HuH-7 (cell line): ENCODE results near the gene SAP30L.

Source experiments
- DNase-seq: peaks from one replicate; pipeline ENCODE4 v3.0.0; 2011; ENCODE audit warnings: low spot score

SAP30L gene

DNA sequence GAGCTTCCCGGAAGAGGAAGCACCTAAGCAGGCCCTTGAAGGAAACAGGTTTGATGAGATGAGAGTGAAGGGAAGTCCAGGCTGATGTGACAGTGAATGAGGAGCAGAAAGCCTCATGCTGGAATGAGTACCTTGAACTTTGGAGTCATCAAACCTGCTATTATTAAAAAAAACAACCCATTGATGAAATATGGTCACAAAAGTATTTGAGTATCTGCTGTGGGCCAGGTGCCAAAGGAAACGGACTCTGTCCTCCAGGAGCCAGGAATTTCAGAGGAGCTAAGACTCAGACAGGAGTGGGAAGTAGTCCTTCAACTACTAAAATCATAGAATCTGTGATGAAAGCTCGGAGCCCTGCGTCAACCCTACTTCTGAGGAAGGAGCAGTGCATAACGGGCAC is 20.4 kb downstream of the SAP30L start:
- DNase-seq = no peak

DNA sequence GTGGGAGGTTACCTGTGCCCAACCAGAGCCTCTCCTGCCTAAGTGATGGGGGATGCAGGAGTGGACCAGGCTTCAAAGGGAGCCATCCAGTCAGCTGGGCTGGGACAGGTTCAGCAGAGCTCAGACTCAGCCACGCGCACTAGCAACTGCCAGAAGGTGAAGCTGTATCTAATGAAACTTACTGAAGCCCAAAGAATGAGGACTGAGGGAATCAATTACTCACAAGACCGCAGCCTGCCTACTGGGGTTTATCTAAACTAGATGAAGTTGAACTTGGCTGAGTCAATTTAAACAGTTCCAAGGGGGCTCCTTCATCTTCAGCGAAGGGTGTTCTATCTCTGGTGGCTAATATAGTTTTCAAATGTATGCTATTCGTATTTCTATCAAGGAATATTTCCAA is 20.9 kb downstream of the SAP30L start:
- DNase-seq = no peak

DNA sequence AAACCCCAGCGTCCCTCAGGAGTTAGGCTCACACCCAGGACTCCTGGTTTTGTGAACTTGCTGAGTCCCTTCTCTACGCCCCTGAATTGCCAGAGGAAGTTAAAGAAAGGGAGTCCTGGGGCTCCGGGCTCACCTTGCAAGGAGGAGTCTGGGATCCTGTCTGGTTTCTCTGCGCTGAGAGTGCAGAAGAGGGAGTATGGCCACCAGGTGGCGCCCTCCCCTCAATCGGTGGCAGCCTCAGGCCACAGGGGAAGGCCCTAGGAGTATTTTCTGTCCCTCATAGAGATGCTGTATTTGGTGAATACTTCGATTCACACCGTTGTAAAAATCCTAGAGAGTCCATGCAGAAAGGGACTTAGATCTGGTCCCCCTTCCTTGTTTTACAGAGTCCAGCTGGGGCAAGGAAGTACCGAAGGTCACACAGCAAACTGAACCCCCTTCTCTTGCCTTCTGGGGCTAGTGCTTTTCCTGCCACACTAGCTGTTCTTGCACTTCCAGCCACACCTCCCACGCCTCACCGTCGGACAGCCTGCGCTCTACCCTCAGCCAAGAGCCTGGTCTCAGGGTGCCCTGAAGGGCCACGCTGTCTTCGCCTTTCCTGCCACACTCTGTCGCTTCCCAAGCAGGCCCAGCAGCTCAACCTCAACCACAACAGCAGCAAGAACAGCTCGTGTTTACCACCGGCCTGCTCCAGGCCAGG is 22.0 kb downstream of the SAP30L start:
- peak; percentile 98 for DNase-seq

DNA sequence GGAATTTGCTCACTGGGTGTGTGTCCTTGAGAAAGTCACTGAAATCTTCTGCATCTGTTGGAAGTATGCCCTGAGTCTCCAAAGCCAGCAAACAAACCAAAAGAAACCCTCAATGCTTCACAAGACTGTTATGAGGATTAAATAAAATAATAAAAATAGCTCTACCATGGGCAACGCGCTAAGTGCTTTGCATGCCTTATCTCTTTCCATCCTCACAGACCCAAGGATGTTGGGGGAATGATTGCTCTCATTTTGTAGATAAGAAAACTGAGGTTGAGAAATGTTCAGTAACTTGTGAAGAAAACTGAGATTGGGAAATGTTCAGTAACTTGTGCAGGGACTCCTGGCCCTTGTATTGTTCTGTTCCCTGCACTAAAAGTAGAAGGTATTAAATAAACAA is 24.3 kb downstream of the SAP30L start:
- DNase-seq = no peak

DNA sequence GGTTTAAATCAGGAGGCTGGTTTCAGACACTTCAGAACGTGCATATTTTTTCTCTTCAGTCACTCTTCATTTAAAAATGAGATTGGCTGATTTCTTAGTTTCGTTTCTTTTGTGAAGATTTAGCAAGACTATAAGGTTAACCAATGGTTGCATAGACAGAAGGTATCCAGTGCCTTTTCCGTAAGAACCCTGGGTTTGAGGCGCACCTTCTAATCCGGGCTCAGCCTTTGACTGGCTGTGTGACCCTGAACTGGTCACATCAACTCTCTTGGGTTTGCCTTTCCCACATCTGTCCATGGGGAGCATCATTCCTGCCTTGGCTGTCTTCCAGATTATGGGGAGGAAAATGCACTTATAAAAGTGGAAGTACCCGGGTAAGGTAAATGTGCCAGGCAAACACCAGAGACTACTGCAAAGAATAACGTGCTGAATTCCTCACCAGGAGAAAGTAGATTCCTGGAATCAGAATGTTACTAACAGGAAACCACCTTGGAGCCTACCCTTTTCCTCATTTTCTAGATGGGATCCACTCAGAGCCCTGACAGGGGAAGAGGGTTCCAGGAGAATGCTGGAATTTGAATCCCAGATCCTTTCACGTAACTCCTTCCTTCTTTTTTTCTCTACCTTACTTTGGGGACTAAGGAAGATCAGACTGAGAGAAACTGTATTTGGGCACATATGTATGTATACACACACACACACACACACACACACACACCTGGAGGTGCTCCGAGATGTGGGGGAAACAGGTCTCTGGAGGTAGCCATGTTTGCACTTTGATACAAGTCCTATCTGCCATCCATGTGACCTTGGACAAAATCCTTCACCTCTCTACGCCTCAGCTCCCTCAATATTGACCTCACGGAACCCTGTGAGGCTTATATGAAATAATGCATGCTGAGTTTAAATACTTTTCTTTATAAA is 25.4 kb downstream of the SAP30L start:
- DNase-seq = no peak

DNA sequence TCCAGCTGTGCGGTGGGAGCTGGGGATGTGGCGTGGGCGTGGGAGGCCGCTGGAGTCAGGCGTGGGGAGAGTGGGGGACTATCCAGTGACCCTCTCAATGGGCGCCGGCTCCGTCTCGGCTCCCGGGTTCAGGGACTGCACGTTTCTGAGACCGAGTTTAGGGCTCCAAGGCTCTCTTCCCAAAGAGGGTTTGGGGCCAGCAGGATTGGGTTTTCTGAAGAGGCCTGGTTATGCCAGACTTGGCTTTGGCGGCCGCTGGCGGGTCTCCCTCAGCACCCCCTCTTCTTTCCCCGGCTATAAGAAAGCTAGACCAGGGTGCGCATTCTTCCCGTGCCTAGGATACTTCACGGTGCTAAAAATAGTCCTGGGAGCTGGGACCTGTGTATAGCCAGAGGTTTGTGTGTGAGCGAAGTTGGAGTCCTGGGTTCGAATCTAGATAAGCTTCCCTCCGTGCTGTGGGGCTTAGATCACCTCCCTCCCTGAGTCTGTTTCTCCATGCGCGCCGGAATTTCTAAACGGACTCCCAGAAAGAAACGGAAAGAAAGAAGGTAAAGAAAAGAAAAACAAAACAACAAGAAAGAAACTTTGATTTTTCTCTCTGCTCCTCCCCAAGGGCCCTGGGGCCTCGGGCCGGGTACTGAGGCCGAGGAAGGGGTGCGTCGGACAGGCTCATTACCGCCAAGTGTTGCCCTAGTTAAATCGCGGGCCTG is 27.2 kb downstream of the SAP30L start:
- no peak for DNase-seq

DNA sequence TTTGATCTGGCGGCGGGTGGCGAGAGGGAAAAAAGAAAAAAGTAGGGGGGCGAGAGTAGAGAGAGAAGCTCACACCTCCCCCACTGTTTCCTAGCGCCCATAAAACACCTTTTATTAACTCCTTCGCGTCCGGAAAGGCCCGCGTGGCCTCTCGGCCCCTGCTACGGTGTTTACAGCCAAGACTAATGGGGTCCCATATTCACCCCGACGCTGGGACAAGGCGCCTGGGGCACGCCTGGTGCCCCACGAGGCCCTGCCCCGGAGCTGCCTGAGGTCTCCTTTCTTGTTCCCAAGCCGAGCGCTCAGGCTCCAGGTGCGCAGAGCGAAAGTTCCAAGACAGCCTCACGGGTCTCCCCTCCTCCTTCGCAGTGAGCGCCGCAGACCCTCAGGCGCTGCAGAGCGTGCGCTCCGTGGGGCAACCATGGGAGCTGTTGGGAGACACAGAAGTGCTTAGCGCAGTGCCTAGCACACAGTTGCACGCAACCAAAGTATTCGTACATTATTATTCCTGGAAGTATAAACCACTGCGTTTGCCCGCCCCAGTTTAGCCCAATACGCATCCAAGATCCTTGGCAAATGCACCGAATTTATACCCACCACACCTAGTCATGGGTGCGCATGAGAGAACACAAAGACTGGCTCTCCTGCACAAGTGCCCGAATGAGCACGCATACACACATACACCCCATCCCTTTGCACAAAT is 27.9 kb downstream of the SAP30L start:
- no peak for DNase-seq

DNA sequence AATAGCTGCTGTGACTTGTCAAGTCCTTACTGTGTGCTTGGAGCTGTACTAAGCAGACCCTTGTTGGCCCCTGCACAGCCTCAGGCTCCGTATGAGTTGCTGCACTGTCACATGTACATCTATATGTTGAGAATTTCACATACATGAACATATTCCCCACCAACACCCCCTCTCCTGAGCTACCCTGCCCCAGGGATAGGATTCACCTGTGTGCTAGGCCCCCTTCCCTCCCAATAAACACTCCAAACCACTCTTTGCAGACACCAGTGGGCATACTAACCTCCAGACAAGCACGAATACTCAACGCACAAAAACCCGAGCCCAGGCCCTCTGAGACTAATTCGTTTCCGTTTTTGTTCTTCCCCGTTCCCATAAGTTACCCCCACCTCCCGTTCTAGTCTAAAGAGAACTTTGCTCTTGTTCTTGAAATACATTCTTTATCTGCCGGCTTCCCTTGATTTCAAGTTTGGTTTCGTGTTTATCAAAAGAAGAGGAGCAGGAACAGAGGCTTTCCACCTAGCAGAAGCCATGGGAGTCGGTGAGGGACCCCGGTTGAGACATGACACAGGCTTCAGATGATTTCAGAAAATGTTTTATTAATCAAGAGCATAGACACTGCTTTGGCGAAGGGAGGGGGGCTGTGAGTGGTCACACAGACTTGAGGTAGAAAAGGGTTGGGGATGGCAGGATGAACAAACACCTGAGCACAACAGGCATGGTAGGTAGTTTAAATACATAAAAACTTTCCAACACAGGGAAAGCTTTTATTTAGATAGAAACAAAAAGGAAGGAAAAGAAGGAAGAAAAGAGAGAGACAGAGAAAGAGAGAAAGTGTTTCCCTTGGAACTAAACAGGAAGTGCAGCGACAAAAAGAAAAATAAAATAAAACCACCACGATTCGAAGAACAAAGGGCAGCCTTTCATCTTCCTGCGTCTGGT is 28.9 kb downstream of the SAP30L start:
- no peak for DNase-seq

DNA sequence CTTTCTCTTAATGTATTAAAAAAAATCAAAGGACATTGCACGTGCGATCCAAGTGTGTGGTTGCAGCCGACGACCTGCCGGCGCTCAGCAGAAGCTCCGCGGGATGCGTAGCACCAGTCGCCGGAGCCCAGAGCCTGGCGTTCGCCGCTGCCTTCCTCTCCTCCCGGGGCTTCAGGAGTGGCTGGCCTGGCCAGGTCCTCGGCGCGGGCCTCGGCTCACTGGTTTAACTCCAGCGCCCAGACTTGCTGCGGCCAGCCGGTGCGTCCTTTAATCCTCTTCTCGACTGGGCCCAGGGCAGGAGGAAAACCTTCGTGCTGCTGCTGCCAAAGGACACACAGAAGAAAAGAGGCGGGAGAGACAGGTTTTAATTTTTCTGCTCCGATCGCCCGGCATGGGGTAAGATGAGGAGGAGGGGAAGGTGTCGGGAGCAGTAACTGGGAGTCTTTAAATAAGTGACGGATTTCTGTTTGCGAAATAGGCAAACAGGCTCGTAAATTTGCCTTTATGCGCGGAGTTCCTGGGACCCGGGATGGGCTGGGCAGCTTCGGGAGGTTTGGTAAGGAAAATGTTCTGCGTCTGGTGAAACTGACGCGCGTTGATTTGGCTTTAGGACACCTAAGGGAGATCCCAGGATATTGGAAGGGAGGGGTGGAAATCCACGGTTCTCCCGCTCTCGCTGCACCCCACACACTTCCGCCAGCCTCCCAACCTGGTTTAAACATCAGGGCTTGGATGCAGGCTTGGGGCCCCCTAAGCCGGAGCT is 30.0 kb downstream of the SAP30L start:
- peak; percentile 85 for DNase-seq

DNA sequence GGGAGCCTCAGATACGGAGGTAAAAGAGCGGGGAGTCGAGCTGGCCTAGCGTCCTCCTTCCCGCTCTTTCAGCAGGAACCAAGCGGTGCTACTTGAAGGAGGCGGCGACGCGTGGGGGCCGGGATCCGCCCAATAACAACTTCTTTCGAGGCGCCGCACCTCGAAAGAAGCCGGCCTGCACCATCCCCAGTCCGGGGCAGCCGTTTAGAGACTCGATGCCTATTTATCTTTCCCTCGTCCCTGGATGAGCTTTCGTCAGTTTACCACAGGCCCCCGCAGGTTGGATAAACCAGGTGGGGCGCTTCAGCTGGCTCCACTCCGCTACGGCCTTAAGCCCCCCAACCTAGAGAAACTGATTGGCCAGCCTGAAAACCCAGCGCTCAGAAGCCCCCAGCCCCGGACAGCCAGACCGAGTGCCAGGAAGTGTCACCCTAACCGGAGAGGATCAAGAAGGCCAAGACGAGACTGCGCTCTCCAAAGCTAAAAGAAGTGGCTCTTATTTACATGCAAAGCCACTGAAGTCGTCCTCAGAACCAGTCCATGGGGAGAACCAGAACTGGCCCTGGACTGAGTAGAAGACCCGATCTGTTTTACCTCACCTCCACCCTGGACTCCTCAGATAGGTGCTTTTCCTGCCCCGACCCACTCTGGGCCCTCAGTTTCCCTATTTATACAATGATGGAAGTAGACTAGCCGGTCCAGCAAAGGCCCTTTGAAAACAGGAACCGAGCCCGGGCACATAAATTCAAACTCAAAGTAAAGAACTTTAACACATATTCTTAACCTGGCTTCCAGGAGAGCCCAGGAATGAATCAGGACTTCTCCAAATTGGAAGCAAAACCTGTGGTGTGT is 30.8 kb downstream of the SAP30L start:
- no peak for DNase-seq

DNA sequence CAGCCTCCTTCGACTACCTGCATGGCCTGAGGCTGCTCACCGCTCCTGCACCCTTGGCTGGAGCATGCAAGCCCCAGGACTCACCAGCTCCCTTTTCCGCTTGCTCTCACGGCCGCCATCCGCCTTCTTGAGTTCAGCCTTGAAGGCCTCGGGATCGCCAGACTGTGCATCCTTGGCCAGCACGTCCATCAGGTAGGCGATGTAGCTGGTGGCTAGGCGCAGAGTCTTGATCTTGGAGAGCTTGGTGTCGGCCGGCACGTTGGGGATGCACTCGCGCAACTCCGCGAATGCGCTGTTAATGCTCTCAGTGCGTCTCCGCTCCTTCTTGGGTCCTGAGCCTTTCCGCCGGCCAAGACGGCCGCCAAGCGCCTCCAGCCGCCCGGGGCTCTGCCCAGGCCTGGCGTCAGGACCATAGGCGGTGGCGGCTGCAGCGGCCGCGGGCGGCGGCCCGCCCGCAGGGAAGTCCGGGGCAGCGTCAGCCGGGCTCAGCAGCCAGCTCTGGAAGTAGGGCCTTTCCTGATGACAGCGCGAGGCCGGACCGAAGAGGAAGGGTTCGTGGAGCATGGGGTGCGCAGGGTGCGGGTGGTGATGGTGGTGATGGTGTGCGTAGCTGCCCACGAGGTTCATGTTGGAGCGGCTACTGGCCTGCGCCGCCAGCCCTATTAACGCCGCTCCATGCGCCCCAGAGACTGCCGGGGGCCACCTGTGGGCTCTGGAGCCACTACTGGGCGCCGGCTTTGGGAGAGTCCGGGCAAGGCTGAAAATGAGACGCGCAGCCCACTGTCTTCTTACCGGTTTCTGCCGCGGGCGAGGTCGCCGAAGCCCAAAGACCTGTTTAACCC is 31.8 kb downstream of the SAP30L start:
- no peak for DNase-seq

DNA sequence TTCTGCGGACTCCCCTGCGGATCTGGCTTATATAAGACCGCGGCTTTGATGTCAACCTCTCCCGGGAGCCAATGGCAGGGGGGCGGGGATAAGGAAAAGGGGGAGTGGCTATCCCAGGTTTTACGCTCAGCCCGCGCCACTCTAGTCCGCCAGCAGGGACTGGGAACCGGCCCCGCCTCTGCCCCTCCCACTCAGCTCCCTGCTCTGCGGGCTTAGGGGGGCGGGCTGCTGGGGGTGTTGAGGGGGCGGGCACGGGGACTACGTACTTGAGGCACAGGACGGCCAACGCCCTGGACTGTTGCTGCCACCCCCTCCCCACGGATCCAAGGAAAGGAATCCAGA is 32.4 kb downstream of the SAP30L start, which contains the start of gene HAND1:
Gene HAND1 (minus strand): TSS at position 4 of the 342 bp plus-strand sequence. CDS start 219 bp downstream, outside the sequence.
- DNase-seq = no peak

DNA sequence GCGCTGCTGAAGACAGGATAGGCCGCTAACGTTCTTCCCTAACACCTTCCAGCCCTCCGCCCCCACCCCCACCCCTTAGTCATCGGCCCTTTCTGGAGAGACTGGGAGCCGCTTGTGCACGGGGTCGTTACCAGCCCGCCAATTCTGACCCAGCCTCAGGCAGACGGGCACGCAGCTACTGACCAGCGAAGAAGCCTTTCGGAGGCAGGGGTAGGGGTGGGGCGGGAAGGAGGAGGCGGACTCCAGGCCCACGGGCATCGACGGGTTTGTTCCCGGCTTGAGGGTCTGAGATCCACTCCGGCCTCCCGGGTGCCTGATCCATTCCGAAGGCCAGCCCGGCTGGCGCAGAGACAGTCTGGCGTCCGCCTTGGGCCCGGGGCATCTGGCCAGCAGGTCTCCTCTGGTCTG is 33.0 kb downstream of the SAP30L start:
- DNase-seq = no peak

DNA sequence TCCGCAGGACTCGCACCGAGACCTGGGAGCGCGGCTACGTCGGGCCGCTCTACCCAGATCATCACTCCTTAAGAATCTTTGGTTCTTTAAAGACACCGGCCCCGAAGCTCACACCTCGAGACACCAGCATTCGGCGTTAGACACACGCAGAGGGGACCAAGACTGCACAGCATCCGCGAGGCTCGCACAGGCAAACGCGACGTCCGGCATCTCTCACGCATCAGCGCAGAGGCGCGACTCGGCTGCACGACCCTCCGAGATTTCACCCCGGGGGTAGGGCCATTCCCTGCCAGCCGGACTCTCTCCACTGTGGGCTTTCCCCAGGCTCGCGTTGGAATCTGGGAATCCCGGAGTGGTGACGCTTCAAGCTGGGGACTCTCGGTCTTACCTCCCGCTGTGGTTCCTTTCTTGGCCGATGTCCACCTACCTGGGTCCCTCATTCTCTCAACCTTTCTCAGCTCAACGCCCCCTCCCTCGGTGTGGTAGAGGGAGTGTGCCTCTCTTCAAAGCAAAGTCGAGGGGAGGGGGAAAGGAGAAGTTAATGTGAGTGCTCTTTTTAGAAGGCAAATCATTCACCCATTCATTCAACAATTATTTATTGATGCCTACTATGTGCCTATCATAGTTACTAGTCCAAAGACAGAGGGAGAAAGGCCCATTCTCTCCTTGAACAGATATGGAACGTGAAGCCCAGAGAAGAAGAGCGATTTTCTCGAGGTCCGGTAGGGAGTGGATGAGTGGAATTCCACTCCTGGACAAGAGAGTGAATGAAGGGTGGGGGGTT is 33.6 kb downstream of the SAP30L start:
- DNase-seq = no peak

DNA sequence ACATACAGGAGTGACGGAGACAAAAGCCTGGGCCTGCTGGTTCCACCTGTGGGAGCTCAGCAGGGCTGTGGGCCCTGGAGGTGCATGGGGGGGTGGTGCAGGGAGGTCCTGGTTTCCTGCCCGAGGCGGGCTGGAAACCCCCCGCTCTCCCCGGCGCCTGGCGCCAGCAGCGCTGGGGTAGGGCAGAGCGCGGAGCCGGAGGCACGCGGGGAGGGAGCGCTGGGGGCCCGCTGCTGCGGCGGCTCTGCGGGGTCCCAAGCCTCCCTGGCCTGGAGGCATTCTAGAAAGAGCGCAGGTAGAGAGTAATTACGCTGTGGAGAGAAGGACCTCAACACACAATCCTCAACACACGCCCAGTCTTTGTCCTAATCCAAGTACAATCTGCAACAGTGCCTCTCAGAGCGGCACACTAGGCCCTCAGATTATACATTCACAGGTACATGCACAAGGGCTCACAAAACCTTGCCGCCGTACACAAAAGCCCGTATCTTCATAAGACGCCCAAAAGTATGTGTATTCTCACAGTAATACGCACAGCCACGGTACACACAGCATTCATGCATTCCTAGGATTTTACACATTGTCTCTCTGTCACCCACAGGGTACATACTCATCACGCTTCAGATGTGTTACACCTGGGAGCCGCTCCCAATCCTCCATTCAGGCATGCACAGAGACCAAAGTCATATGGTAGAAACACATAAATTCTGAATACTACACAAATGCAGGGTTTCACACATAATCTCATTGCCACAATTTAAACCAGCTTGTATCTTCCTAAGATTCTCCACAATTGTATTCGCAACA is 34.4 kb downstream of the SAP30L start:
- DNase-seq = no peak

DNA sequence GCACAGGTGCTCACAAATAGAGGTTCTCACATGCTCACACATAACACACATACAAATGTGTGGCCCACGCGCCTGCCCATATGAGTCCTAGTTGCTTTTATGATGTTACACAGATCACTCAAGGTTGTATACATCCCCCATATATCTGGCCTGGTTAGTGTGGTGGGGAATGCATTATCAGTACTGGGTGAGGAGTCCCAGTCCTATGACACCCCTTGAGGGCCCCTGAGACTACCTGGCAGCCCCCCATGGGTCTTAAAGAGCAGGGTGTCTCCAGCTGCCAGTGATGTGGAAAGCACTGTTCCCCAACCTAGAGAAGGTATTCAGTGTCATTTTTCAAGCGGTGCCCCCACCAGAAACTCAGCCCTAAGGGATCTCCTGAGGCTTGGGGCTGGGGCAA is 35.0 kb downstream of the SAP30L start:
- DNase-seq = no peak
